ENCODE measurements around the gene CHRM3.
"Not testable (repeated sequence)": the region's sequence is repeated elsewhere in the genome, so short reads cannot be mapped to it uniquely, and the experiment has no call there.

Gene CHRM3

DNA sequence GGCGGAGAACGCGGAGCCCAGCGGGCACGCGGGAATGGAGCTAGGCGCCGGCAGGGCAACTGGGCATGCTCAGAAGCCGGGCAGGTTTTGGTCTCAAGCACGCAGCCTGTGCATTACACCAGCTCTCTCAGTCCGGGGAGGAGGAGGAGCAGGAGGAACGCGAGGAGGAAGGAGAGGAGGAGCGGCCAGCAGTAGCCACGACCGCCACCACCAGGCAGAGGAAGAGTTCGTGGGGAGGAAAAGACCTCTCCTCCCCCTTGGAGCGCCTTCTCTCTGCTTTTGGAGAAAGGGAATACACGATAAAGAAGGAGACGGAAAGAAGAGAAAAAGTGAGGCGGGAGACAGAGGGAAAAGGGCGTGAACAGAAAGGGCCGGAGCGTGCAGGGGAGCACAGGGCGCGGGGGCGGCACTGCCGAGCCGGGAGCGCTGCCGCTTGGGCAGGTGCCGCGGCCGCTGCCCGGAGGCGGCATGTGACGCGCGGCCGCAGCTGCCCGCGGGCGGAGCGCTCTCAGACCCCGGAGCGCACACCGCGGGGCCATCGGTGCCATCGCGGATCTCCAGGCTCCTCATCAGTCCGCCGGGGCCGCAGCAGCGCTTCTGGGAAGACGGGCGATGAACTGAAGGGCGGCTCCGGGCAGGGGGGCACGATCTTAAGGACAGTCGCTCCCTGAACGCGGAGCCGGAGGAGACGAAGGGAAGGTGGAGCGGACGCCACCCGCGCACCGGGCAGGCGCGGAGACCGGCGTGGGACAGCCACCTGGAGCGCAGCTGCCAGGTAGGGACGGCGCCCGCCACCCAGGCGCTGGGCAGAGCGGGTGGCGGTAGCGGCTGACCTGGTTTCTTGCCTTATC, at the start of gene CHRM3:
CHRM3 (plus strand) TSS at position 116 of the 851 bp plus-strand sequence. CDS start 520,884 bp downstream, outside the sequence.
- no peak for DNase-seq

DNA sequence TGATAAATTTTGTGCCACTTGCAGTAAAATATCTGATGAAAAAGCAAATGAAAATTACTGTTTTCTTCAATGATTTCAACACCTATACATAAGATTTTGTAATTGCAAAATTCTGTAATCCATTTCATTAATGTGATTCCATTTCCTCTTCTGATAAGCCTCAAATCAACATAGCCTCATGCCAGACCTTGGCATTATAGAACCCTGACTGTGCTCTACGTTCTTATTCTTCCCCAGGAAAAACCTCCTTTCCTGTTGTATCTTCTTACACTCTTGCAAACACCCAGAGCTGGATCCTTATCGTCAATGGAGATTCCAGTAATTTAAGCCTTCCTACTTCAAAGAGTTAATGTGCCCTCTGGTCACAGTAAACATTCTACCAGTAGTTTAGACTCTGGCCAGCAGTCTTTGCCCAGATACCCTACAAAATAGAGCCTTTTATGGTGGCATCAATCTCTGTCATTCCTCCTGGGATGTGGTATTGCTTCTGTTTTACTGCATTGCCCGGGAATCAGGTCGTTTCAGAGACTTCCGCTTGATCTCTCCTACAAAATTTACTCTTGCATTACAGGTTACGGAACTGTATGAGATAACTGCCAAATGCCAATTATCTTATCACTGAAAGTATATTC, 48.5 kb upstream of the CHRM3 start:
- no peak for DNase-seq

DNA sequence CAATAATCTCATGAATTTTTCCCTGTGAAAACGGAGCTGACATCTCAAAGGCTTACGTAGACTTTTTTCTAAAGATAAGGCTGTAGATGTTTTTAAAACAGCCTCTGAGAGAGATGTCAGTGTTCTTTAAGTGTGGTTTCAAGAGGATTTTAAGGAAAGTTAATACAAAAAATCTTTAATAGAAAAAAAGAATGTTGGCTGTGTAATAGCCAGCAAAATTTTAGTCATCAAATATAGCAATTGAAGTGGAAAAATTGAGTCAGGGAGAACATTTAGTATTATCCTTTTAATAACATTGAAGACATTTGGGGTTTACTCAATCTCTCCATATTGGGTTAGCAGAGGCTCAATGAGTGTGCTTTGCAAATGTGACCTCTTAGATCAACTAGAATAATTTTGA, 38.6 kb upstream of the CHRM3 start:
- no peak for DNase-seq

DNA sequence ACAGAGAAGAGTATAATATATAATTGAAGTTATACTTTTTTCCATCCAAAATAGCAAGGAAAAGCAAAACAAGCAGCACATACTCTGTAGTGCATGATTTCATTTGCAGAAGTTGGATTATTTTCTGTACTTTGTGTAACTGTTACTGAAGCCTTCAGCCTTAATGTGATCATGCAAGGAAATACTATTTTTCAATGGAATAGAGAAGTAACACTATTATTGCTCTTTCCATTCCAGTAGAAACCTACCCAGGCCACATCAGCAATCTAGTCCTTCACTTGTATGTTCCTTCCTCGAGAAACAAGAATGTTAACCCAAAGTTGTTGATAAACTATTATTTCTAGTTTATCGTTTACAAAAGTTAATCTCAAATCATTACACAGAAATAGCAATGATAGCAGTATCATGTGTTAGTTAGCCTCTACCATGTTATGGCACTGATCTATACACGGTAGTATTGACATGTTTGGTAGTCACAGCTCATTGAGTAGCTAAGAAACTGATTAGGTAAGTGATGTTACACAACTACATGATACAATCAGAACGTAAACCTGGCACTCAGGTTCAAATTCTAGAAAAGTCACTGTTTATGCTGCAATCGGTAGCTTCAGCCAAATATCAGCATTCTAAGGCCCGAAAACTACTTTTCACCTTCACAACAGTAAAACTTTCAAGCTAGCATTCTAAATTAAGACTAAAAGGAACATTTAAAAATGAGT, 37.6 kb upstream of the CHRM3 start:
- no peak for DNase-seq

DNA sequence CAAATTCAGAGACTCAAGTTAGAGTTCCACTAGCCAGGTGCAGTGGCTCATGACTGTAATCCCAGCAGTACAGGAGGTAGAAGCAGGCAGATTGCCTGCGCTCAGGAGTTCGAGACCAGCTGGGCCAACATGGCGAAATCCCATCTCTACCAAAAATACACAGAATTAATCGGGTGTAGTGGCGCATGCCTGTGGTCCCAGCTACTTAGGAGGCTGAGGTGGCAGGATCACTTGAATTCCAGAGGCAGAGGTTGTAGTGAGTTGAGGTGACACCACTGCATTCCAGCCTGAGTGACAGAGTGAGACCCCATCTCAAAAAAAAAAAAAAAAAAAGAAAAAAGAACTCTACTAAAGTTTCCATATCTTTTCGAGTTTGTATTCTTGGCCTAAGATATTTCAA, 36.7 kb upstream of the CHRM3 start:
- no peak for DNase-seq

DNA sequence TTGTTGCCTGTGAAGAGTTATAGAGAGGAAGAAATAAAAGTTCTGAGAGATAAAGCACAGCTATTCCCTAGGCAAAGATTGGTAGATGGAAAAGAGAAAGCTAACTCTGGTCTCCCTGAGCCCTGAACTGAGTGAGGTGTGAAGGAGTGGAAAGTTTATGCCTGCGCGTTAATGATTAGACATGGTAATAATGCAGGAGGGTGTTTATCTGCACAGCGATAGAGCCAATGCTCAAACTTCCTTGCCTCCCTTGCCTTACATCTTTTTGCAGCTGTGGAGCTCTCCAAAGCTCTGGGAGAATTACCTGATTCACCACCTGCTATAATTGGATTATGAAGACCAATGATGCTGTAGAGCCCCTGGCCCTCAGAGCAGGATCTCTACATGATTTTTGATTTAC, 32.8 kb upstream of the CHRM3 start:
- DNase-seq = no peak

DNA sequence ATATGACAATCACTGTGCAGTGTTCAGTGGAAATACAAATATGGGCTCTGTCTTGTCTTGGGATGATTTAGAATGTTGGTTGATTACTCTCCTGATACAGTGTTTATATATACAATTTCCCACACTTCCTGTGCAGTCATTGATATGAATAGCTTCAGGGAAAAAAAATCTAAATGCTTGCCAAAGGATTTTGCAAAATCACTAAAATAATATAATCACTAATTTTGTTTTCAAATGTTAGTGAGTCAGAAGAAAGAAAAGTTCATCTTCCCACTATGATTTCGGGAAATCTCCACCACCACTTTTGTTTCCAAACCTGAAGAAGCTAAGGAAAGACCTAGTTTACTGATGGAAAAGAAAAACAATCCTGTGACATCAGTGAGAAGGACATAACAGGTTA, 32.1 kb upstream of the CHRM3 start:
- DNase-seq = no peak

DNA sequence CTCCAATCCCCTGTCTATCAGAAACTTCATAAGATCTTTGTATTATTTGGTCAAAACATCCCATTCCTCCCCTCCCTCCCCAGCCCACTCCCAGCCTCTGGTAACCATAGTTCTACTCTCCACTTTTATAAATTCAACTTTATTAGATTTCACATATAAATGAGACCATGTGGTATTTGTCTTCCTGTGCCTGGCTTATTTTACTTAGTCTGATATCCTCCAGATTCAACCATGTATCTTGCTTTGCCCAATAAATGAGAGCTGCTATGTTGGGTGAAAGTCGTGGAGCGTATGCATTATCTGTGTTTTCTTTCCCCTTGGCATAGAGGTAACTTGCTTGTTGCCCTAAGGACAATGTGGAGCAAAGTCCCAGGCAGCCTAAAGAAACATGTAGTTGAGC, 28.5 kb upstream of the CHRM3 start:
- DNase-seq = no peak

DNA sequence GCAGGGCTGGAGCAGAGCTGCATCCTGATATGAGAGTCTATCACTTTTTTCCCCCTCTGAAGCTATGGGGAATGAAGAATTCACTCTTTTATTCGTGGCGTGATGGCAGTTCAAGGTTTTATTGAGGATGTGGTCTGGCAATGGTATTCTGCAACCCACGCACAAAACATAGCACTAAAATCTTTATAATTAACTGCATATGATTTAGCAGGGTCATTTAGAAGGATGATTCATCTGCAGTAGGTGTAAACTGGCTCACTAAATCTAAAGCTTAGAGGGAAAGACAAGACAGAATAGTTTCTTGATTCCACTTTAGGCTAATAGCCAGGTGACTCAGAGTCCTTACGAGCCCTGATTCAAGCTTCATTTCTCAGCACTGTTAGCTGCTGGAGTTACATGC, 25.0 kb upstream of the CHRM3 start:
- DNase-seq = no peak

DNA sequence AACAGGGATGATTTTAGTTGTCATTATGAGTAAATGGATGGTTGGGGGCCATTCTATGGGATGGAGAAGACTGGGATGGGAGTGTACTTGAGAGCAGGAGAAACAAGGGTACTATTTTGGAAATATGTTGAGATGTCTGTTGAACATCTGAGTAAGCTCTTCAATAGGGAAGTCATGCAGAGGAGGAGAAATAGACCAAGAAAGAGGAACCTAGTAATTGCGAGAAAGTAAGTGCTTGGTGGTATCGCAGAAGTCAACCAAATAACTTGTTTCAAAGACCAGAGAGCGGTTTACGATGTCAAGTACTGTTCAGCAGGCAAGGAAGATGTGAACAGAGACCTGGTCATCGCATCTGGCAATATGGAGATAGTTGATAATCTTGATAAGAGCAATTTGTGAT, 22.4 kb upstream of the CHRM3 start:
- DNase-seq = no peak

DNA sequence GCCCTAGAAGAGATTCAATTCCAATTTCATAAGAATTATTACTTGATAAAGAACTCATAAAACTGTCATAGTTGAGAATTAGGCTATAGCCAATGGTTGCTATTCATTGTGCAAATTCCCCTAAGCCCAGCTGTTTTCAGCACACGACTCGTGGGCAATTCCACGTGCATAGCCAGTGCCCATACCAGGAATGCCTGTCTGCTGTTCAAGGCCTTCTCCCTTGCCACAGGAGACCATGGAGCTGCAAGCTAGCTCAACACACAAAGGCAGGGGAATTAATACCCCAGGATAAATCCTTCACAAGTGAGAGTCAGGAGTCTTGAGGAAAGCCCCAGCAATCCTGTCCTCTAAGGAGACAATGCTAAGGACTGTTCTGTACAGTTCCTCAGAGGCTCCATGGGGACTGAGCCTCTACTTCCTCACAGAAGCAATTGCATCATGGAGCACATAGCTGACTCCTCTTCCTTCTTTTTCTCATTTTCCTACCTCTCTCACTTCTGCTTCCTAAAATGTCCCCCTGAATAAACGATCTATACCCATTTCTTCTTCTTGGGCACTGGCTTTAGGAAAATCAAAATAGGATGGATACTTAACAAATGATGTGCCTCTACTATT, 19.1 kb upstream of the CHRM3 start:
- DNase-seq = no peak

DNA sequence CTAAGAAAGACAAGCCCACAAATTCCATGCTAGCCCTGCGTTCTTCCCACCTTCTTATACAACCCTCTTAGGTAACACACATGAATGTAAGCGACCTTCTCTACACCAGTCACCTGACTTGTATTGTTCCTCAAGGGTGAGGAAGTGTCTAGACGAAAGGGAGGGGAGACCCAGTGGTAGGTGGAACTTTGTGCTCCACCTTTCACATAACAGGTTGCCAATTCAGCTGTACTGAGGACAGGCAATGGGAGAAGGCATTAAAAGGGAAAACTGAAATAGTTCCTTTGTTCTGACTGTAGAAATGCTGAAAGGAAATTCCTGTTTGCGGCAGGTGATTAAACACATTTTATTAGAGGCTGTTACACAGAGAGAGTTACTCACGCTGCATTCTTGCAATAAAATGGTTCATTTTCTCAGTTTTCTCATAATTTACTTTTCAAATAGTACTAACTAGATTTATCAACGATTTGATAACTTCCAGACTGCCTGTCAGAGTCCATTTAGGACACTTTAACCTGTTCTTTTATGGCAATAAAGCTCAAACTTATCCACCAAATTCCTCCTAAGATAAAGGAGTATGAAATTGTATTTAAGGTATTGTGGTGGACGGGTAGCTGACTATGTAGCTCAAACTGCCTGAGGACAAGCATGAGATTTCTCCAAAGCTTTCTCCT, 17.8 kb upstream of the CHRM3 start:
- DNase-seq = no peak

DNA sequence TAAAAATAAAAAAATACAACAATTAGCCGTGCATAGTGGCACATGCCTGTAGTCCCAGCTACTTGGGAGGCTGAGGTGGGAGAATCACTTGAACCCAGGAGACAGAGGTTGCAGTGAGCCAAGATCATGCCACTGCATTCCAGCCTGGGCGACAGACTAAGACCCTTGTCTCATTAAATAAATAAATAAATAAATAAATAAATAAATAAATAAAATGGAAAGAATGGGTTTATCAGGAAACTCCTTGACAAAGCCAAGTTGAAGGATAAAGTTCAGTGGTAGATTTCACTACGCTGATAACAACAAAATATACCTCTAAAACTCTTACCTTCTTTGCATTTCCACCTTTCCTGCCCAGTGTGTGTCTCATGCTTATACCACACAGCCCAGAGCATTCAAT, 15.5 kb upstream of the CHRM3 start:
- not testable (repeated sequence) for DNase-seq

DNA sequence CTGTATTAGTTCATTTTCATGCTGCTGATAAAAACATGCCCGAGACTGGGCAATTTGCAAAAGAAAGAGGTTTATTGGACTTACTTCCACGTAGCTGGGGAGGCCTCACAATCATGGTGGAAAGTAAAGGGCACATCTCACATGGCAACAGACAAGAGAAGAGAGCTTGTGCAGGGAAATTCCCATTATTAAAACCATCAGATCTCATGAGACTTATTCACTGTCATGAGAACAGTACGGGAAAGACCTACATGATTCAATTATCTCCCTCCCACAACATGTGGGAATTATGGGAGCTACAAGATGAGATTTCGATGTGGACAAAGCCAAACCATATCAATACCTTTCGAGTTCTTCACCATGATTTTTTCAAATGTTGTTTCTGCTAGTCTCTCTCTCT, 3.7 kb upstream of the CHRM3 start:
- no peak for DNase-seq

DNA sequence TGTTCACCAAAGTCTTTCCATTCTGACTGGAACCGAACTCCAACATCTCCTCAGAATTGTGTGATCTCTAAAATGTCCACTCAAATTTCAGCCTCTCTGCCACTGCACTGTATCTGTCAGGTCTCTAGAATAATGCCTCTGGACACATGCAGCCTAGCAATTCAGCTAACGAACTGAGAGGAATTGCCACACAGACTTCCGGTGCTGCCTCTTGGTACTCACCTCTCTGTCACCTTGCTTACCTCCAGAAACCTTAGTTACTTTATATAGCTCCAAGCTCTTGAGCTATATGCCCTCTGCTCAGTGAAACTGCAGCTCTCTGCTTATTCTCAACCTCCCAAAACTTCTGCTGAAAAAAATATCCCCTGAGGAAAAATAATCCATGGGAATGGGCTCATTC, 2.7 kb upstream of the CHRM3 start:
- no peak for DNase-seq

DNA sequence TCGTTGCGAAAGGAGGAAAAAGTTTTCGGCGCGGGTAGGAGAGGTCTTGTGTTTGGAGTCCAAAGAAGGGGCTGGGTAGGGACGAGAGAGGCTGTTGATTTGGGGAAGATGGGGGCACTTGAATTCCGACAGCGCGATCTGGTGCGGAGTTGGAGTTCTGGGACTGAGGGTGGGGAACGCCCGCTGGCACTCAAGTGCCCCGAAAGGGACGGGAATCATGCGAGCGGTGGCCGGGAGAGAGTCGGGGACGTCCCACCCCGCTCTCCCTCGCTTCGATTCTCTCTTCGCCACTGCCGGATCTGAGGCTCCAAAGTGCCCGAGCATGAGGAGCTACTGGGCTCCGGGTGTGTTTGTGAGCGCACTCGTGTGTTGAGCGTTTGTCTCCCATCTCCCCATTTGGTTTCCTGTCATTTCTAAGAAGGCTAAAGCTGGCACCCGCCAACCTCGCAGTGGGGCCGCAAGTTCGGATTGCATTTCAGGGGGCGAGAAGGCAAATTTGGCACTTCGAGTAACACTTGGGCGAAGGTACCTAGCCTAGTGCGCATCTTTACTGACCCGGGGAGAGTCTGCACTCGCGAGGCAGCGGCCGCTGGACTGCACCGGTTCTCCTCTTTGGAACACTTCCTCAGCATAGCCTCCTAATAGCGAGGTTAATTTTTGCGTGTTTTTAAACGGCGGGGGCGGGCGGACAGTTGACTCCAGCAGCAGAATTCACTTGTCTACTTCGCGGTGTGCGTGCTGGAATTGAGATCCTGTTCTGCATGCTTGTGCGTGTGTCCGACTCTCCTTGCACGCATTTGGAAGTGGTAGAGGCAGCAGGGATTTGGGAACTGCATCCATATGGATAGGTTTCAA, 1.2 kb downstream of the CHRM3 start:
- DNase-seq = no peak

DNA sequence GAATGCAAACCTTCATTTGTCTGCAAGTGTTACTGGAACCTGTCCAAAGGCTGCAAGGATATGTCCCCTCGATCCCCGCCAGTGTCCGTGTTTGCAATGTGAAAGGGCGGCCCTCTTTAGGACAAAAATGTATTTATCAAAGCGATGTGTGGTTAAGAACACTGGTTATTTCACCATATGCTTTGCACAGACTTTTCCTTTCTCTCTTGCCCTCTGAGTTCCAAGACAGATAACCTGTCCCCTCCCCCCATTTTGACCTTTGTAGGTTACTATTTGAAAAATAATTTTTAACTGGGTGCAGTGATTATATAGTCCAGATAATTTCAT, 1.8 kb downstream of the CHRM3 start:
- no peak for DNase-seq

DNA sequence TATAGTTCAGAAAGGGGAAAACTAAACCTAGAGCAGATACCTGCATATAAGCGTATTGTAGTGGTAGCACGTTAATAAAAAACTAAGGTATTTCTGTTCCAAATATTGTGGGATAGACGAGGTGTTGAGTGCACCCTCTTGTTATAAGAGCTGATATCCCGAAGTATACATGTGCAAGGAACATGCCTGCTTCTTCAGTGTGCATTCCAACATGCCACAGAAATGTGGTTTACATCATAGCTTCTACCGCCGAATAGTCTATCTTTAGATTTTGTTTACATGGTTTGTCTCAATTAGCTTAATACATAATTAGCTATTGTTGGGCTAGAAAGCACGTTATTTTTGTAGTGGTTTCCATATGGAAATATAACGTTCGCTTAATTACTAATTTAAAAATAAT, 2.2 kb downstream of the CHRM3 start:
- DNase-seq = no peak

DNA sequence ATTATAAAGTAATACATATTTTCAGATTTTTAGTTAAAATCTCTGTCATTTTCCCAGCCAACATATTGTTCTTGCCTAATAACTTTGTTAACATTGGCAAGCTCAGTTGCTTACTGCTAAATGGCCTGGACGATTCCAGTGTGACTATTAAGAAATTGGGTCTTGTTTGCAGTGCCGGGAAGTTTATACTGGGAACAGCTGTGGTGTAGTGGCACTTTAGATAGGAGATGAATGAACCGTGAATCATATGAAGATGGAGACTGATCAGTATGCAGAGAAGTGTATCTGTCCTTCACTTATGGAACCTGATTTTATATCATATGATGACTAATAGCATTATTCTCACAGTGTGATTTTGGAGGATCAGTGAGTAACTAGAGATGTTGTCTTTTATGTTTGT, 3.3 kb downstream of the CHRM3 start:
- DNase-seq = no peak

DNA sequence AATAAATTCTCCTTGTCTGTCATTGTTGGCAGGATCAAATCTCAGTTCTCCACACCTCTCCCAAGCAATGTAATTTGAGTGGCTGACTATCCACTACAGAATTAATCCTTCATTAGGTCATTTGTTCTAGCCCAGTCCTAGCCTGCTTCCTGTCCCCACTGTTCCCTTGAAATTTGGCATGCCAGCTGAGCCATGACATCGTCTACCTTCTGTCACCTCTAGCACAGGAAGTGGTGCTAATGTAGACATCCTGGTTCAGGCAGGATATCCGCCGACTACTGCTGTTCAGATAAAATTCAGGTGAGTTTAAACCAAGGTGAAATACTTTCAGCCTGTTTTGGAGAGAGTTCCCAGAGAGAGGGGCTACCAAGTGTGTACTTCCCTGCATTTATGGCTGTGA, 5.9 kb downstream of the CHRM3 start:
- no peak for DNase-seq

DNA sequence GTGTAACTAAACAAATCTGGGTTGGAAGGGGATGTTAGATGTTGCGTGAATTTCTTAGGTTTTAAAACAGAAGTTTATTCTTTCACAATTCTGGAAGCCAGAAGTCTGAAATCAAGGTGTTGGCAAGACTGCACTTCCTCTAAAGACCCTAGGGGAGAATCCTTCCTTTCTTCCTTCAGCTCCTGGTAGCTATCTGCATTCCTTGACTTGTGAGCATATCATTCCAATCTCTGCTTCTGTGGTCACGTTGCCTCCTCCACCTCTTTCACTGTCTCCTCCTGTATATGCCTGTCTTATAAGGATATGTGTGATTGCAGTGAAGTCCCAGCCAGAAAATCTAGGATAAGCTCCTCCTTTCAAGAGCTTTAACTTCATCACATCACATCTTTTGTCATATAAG, 7.7 kb downstream of the CHRM3 start:
- DNase-seq = no peak

DNA sequence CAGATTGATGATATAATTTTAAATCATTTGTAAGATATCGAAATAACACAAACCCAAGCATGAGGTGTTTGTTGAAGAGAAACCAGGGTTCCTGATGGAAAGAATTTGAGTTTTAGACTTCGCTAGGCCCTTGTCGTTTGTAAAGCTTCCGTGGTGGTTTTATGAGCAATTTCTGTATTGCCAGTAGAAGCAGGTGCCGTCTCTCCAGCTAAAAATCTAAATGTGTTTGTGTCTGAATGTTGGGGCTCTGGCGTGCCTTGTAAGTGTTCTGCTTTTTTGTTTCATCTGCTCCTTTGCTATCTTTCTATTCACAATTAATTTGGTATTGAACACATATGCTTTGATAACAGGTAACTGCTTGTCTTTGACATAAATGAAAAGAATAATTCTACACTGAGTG, 27.5 kb downstream of the CHRM3 start:
- no peak for DNase-seq
